H1 (cell line): ENCODE data around the gene BOLA3. TPM values are rescaled to one million over a fixed set of nuclear protein-coding genes. Genes with fewer than 3 reads are reported as not detected.
"Not testable (repeated sequence)": the region's sequence is repeated elsewhere in the genome, so short reads cannot be mapped to it uniquely, and the experiment has no call there.

Experiments
- CTCF ChIA-PET: fragments of 300-600 bp; sonication (Branson Sonifier 250); formaldehyde crosslinking; loops from one replicate; lab custom pipeline; 2021; ENCODE audit not compliant: partially characterized antibody; lab: Charles Lee
- POLR2A ChIA-PET: fragments of 300-600 bp; sonication (Branson Sonifier 250); formaldehyde crosslinking; loops from one replicate; lab custom pipeline; 2021; ENCODE audit warnings: inconsistent platforms; ENCODE audit not compliant: partially characterized antibody; lab: Charles Lee
- DNase-seq, 2 experiments: peaks; one replicate each; pipeline versions ENCODE4 v3.0.0 to v3.0.0-alpha.2; 2010 to 2022; ENCODE audit warnings: low spot score in 2 of 2, low read depth in 1 of 2, mixed read lengths in 1 of 2
- FAIRE-seq: peaks from 2 replicates; lab custom pipeline; 2011; peaks lifted over from hg19 to GRCh38; lab: Jason Lieb, UNC
- H2AFZ ChIP-seq: 2 replicates; pipeline ENCODE4 v1.8.1; 2012; ENCODE audit warnings: low read length, inconsistent platforms
- H2AK5ac ChIP-seq: 2 replicates; pipeline ENCODE4 v1.6.1; 2013; ENCODE audit warnings: low read depth, low read length
- H2BK120ac ChIP-seq: replicated peaks from 2 replicates; pipeline ENCODE3; 2013; ENCODE audit warnings: low read depth, low read length, inconsistent platforms
- H2BK12ac ChIP-seq: 2 replicates; pipeline ENCODE4 v1.6.1; 2013; ENCODE audit warnings: low read depth, low read length
- H2BK15ac ChIP-seq: 2 replicates; pipeline ENCODE4 v1.6.1; 2013; ENCODE audit warnings: low read length
- H2BK20ac ChIP-seq: 2 replicates; pipeline ENCODE4 v1.6.1; 2013; ENCODE audit warnings: low read length
- H2BK5ac ChIP-seq: 2 replicates; pipeline ENCODE4 v1.6.1; 2013; ENCODE audit warnings: low read depth, low read length
- H3K14ac ChIP-seq: 2 replicates; pipeline ENCODE4 v1.6.1; 2013; ENCODE audit warnings: inconsistent platforms; ENCODE audit not compliant: insufficient read length
- H3K18ac ChIP-seq: 2 replicates; pipeline ENCODE4 v1.6.1; 2013; ENCODE audit warnings: low read length; ENCODE audit errors: extremely low read depth
- H3K23ac ChIP-seq: 2 replicates; pipeline ENCODE4 v1.6.1; 2013; ENCODE audit warnings: inconsistent platforms; ENCODE audit not compliant: insufficient read length
- H3K23me2 ChIP-seq: 2 replicates; pipeline ENCODE4 v1.6.1; 2013; ENCODE audit warnings: low read depth, low read length
- H3K27ac ChIP-seq: 2 replicates; pipeline ENCODE4 v1.6.1; 2011; ENCODE audit warnings: low read depth, low read length, inconsistent platforms
- H3K27me3 ChIP-seq, 4 experiments: replicated peaks in 1 of 4; 1 replicate in 1 of 4; 2 replicates in 3 of 4; pipeline versions ENCODE4 v1.6.1 to v1.8.1; 2011 to 2013; ENCODE audit warnings: low read length in 3 of 4, mild to moderate bottlenecking in 3 of 4, inconsistent platforms in 2 of 4, mixed read lengths in 2 of 4, moderate library complexity in 1 of 4; ENCODE audit not compliant: control insufficient read depth in 3 of 4, insufficient read depth in 3 of 4; ENCODE audit errors: extremely low read depth in 1 of 4
- H3K36me3 ChIP-seq, 4 experiments: 2 replicates each; pipeline versions ENCODE4 v1.6.1 to v1.8.1; 2011 to 2013; ENCODE audit warnings: mild to moderate bottlenecking in 4 of 4, low read length in 3 of 4, moderate library complexity in 2 of 4, control low read depth in 1 of 4, inconsistent platforms in 1 of 4; ENCODE audit not compliant: insufficient read depth in 4 of 4, control insufficient read depth in 2 of 4
- H3K4ac ChIP-seq: replicated peaks from 2 replicates; pipeline ENCODE3; 2013; ENCODE audit warnings: low read length, low read depth, mixed read lengths, inconsistent platforms; ENCODE audit not compliant: insufficient read length
- H3K4me1 ChIP-seq, 4 experiments: replicated peaks in 1 of 4; 1 replicate in 1 of 4; 2 replicates in 3 of 4; pipeline versions ENCODE4 v1.6.1 to v1.8.1; 2011 to 2013; ENCODE audit warnings: low read length in 3 of 4, inconsistent platforms in 2 of 4, mixed read lengths in 1 of 4; ENCODE audit not compliant: insufficient read depth in 4 of 4, control insufficient read depth in 3 of 4
- H3K4me2 ChIP-seq, 2 experiments: 2 replicates each; pipeline versions ENCODE4 v1.6.1 to v1.8.1; 2011 to 2013; ENCODE audit warnings: low read depth in 2 of 2, low read length in 2 of 2, control low read depth in 1 of 2, inconsistent platforms in 1 of 2, mild to moderate bottlenecking in 1 of 2; ENCODE audit not compliant: insufficient read depth in 1 of 2
- H3K4me3 ChIP-seq, 4 experiments: fragments of 200-600, 300-600 bp in 1 of 4; sonication (generic), shearing (Covaris generic), sonication (Bioruptor Twin) in 1 of 4; 2 replicates each; pipeline versions ENCODE4 v1.5.1 to v1.8.1; 2011 to 2016; ENCODE audit warnings: low read length in 4 of 4, low read depth in 3 of 4, control low read depth in 2 of 4, inconsistent platforms in 2 of 4, mild to moderate bottlenecking in 2 of 4, mixed read lengths in 1 of 4, moderate library complexity in 1 of 4; ENCODE audit not compliant: insufficient read depth in 2 of 4; ENCODE audit errors: extremely low read depth in 1 of 4
- H3K56ac ChIP-seq: replicated peaks from 2 replicates; pipeline ENCODE3; 2013; ENCODE audit warnings: low read depth, mild to moderate bottlenecking, mixed read lengths, low read length, inconsistent platforms; ENCODE audit not compliant: insufficient read length
- H3K79me1 ChIP-seq: 2 replicates; pipeline ENCODE4 v1.6.1; 2013; ENCODE audit warnings: low read depth, low read length, control low read depth
- H3K79me2 ChIP-seq, 2 experiments: 2 replicates each; pipeline versions ENCODE4 v1.6.1 to v1.8.1; 2012 to 2013; ENCODE audit warnings: low read length in 2 of 2, mild to moderate bottlenecking in 2 of 2, inconsistent platforms in 1 of 2; ENCODE audit not compliant: insufficient read depth in 2 of 2, control insufficient read depth in 1 of 2
- H3K9ac ChIP-seq, 4 experiments: replicated peaks in 1 of 4; 1 replicate in 1 of 4; 2 replicates in 3 of 4; pipeline versions ENCODE4 v1.6.1 to v1.8.1; 2011 to 2013; ENCODE audit warnings: low read depth in 3 of 4, low read length in 3 of 4, control low read depth in 2 of 4, mild to moderate bottlenecking in 2 of 4, moderate library complexity in 2 of 4, inconsistent platforms in 1 of 4; ENCODE audit errors: extremely low read depth in 1 of 4
- H3K9me3 ChIP-seq, 2 experiments: 2 replicates each; pipeline versions ENCODE4 v1.6.1 to v1.8.1; 2012 to 2013; ENCODE audit warnings: mild to moderate bottlenecking in 2 of 2, moderate library complexity in 2 of 2, control low read depth in 1 of 2, inconsistent platforms in 1 of 2, low read depth in 1 of 2, low read length in 1 of 2, mixed read lengths in 1 of 2; ENCODE audit not compliant: insufficient read depth in 2 of 2
- H4K20me1 ChIP-seq, 2 experiments: replicated peaks in 1 of 2; 2 replicates each; pipeline versions ENCODE3 to v1.8.1; 2011 to 2013; ENCODE audit warnings: inconsistent platforms in 2 of 2, low read length in 2 of 2, mild to moderate bottlenecking in 1 of 2; ENCODE audit not compliant: insufficient read depth in 2 of 2, control insufficient read depth in 1 of 2
- H4K5ac ChIP-seq: 2 replicates; pipeline ENCODE4 v1.6.1; 2013; ENCODE audit warnings: low read length, low read depth, mixed read lengths, inconsistent platforms; ENCODE audit not compliant: insufficient read length
- H4K8ac ChIP-seq: 2 replicates; pipeline ENCODE4 v1.8.0; 2013; ENCODE audit warnings: mild to moderate bottlenecking, moderate library complexity, low read length, inconsistent platforms; ENCODE audit not compliant: insufficient read depth; ENCODE audit errors: extremely low read depth
- H4K91ac ChIP-seq: replicated peaks from 2 replicates; pipeline ENCODE3; 2013; ENCODE audit warnings: low read length, mixed read lengths, inconsistent platforms; ENCODE audit not compliant: insufficient read length
- KDM1A ChIP-seq: fragments of 200-600, 300-600 bp; sonication (generic); IDR thresholded peaks from 2 replicates; pipeline ENCODE4 v1.7.1; 2016; ENCODE audit warnings: mild to moderate bottlenecking, low read length, borderline replicate concordance
- KDM5A ChIP-seq: fragments of 200-600 bp; IDR thresholded peaks from 2 replicates; pipeline ENCODE4 v1.7.1; 2012; ENCODE audit warnings: mild to moderate bottlenecking, low read length, inconsistent platforms, mixed read lengths
- RBBP5 ChIP-seq: IDR thresholded peaks from 2 replicates; pipeline ENCODE4 v1.7.1; 2012; ENCODE audit warnings: low read depth, mild to moderate bottlenecking, inconsistent platforms, low read length, moderate library complexity, borderline replicate concordance
- RFX5 ChIP-seq: IDR thresholded peaks from 2 replicates; pipeline ENCODE4 v1.6.1; 2011; ENCODE audit warnings: low read depth, low read length, improper control_type of control experiment, borderline replicate concordance
- WGBS, 2 experiments: shearing (Covaris generic) in 1 of 2; methylation state at CpG; one replicate each; pipeline versions ENCODE4 v1.1.6 to v1.1.7; 2013 to 2015; ENCODE audit warnings: low lambda C conversion rate in 2 of 2, mixed read lengths in 2 of 2, inconsistent platforms in 1 of 2, low coverage in 1 of 2, missing lambda C conversion rate in 1 of 2; ENCODE audit not compliant: insufficient replicate concordance in 2 of 2, insufficient coverage in 1 of 2, insufficient read length in 1 of 2; ENCODE audit errors: extremely low coverage in 1 of 2, missing lambda C conversion rate in 1 of 2; 5-methylcytosine and 5-hydroxymethylcytosine counted together
- polyA plus RNA-seq, 7 experiments: library from polyadenylated mRNA; depleted of rRNA in 3 of 7; stranded (reverse) in 5 of 7; unstranded in 2 of 7; fragments of >200 nt in 5 of 7; fragments of 200-250 nt in 2 of 7; gene quantifications; 1 replicate in 5 of 7; 2 replicates in 1 of 7; 4 replicates in 1 of 7; pipeline versions ENCODE4 v1.2.1 to v1.2.3, GENCODE V29; 2011 to 2013; ENCODE audit warnings: missing spikeins in 2 of 7, mixed read lengths in 2 of 7
- total RNA-seq: library from RNA; stranded (reverse); fragmentation: NEBNext Ultra II Directional; extraction: Animal tissue kit (Norgen Biotek cat#: 25700); gene quantifications from 2 replicates; pipeline ENCODE4 v1.2.1, GENCODE V29; 2021

The BOLA3 gene
- total and polyA plus RNA-seq, 2 of the 8 experiments (the other 6 are each of a cell fraction or from before 2014, with no cell fraction given), result 46.1 to 67.3 TPM

- no peak for TF ChIP-seq KDM5A
- no peak for TF ChIP-seq RBBP5
- TF ChIP-seq RFX5, result no peak
- no peak for TF ChIP-seq KDM1A
Measured at GRCh38 chr2:74089816-74090745, 57.6 kb downstream of the BOLA3 start (continued).

- H3K18ac ChIP-seq, H3K27me3 ChIP-seq, H2BK12ac ChIP-seq, H3K79me2 ChIP-seq, H2AK5ac ChIP-seq, FAIRE-seq, H3K27ac ChIP-seq, H3K23ac ChIP-seq, H2BK20ac ChIP-seq, H2BK5ac ChIP-seq, H3K4me2 ChIP-seq, H3K9me3 ChIP-seq, H4K5ac ChIP-seq, H4K8ac ChIP-seq, H3K79me1 ChIP-seq, H3K4ac ChIP-seq, DNase-seq, H2BK120ac ChIP-seq, H3K23me2 ChIP-seq, H4K20me1 ChIP-seq, H3K56ac ChIP-seq, H2AFZ ChIP-seq, H3K14ac ChIP-seq, H3K4me3 ChIP-seq, POLR2A ChIA-PET, H3K4me1 ChIP-seq, H4K91ac ChIP-seq, H3K9ac ChIP-seq, H2BK15ac ChIP-seq: not testable (repeated sequence)
- CTCF ChIA-PET, result interaction anchor here (0.7 kb wide), 1 partner anchor 22 kb away, joined by 4 read pairs; no protein-coding TSS in a partner anchor
- whole genome bisulfite sequencing, 2 experiments, result 86% methylated on average over 7 of the region's 8 CpGs; no CpG with 5 or more reads in 1 of the 2 experiments
- H3K36me3 ChIP-seq, result peaks cover 9 to 39% (median 23%) of the 10 kb centered on the region in 4 experiments; a peak in 6 of 8 replicates
Measured at GRCh38 chr2:74088676-74089075, 59.0 kb downstream of the BOLA3 start.
